ENCODE data around the gene PCP2.

The PCP2 gene

GRCh38 chr19:7600721-7601120 is 32.8 kb downstream of the PCP2 start:
- no peak for DNase-seq (ENCODE audit: low read depth in 2 of 2, low spot score in 1 of 2)

- DNase-seq (ENCODE audit: low read depth in 2 of 2, low spot score in 1 of 2), result no peak
Measured at GRCh38 chr19:7598180-7598579, 35.3 kb downstream of the PCP2 start.

- no peak for DNase-seq (ENCODE audit: low read depth in 2 of 2, low spot score in 1 of 2)
Measured at GRCh38 chr19:7597689-7598088, 35.8 kb downstream of the PCP2 start.

GRCh38 chr19:7596211-7596937 is 37.1 kb downstream of the PCP2 start:
- no peak for DNase-seq (ENCODE audit: low read depth in 2 of 2, low spot score in 1 of 2)

GRCh38 chr19:7595466-7596133 is 37.9 kb downstream of the PCP2 start, which contains the start of gene CAMSAP3:
TSS of gene CAMSAP3 (plus strand) at chr19:7595863. CDS start at chr19:7596003, 140 bp downstream.
- DNase-seq (ENCODE audit: low read depth in 2 of 2, low spot score in 1 of 2), result no peak

GRCh38 chr19:7590256-7590655 is 43.3 kb downstream of the PCP2 start:
- no peak for DNase-seq (ENCODE audit: low read depth in 2 of 2, low spot score in 1 of 2)

GRCh38 chr19:7589822-7590221 is 43.7 kb downstream of the PCP2 start:
- DNase-seq (ENCODE audit: low read depth in 2 of 2, low spot score in 1 of 2), result no peak

GRCh38 chr19:7582446-7582845 is 51.1 kb downstream of the PCP2 start:
- no peak for DNase-seq (ENCODE audit: low read depth in 2 of 2, low spot score in 1 of 2)

Data from stimulated activated CD8-positive, alpha-beta memory T cell treated with anti-CD3 and anti-CD28 coated beads, Interleukin-4, amount 100 ng/mL, for 4 hours (primary cell).